H9 (cell line): ENCODE results near the gene RBMS3. TPM values are rescaled to one million over a fixed set of nuclear protein-coding genes. Genes with fewer than 3 reads are reported as not detected.

Experiments
- DNase-seq: peaks from one replicate; pipeline ENCODE4 v3.0.0-alpha.2; 2017
- H2AFZ ChIP-seq: one replicate; pipeline ENCODE4 v1.6.1; 2013; ENCODE audit warnings: mild to moderate bottlenecking, low read length, control low read depth, moderate library complexity
- H2AK5ac ChIP-seq: 2 replicates; pipeline ENCODE4 v1.6.1; 2013; ENCODE audit warnings: low read length, control low read depth, mixed read lengths; ENCODE audit not compliant: insufficient read length
- H2BK120ac ChIP-seq: one replicate; pipeline ENCODE4 v1.6.1; 2013; ENCODE audit warnings: low read depth, mild to moderate bottlenecking, low read length, control low read depth, inconsistent platforms; ENCODE audit not compliant: poor library complexity, severe bottlenecking
- H2BK12ac ChIP-seq: 2 replicates; pipeline ENCODE4 v1.6.1; 2013; ENCODE audit warnings: low read length, control low read depth, mixed read lengths, low read depth; ENCODE audit not compliant: insufficient read length
- H2BK15ac ChIP-seq: 2 replicates; pipeline ENCODE4 v1.6.1; 2013; ENCODE audit warnings: low read depth, low read length, control low read depth
- H2BK20ac ChIP-seq: one replicate; pipeline ENCODE4 v1.6.1; 2013; ENCODE audit warnings: low read depth, mild to moderate bottlenecking, low read length, control low read depth, inconsistent platforms; ENCODE audit not compliant: poor library complexity, severe bottlenecking
- H2BK5ac ChIP-seq: 2 replicates; pipeline ENCODE4 v1.6.1; 2013; ENCODE audit warnings: low read length, control low read depth, mixed read lengths; ENCODE audit not compliant: insufficient read length
- H3K14ac ChIP-seq: 2 replicates; pipeline ENCODE4 v1.6.1; 2013; ENCODE audit warnings: low read length, control low read depth; ENCODE audit not compliant: insufficient read depth
- H3K18ac ChIP-seq: 2 replicates; pipeline ENCODE4 v1.6.1; 2013; ENCODE audit warnings: low read depth, mild to moderate bottlenecking, mixed read lengths, low read length, control low read depth; ENCODE audit not compliant: insufficient read length
- H3K23ac ChIP-seq: 2 replicates; pipeline ENCODE4 v1.6.1; 2013; ENCODE audit warnings: low read length, control low read depth, mixed read lengths, low read depth; ENCODE audit not compliant: insufficient read length
- H3K23me2 ChIP-seq: 2 replicates; pipeline ENCODE4 v1.6.1; 2013; ENCODE audit warnings: low read depth, mild to moderate bottlenecking, mixed read lengths, low read length, control low read depth; ENCODE audit not compliant: insufficient read length, poor library complexity, severe bottlenecking
- H3K27ac ChIP-seq: 2 replicates; pipeline ENCODE4 v1.5.1; 2013; ENCODE audit warnings: low read length, control low read depth, mixed read lengths, low read depth; ENCODE audit not compliant: insufficient read length
- H3K27me3 ChIP-seq: 2 replicates; pipeline ENCODE4 v1.6.1; 2013; ENCODE audit warnings: low read length, control low read depth, inconsistent platforms; ENCODE audit not compliant: insufficient read depth
- H3K4ac ChIP-seq: 2 replicates; pipeline ENCODE4 v1.6.1; 2013; ENCODE audit warnings: low read depth, mild to moderate bottlenecking, control low read depth, inconsistent platforms, low read length, moderate library complexity
- H3K4me1 ChIP-seq: 2 replicates; pipeline ENCODE4 v1.6.1; 2013; ENCODE audit warnings: low read length, control low read depth, inconsistent platforms; ENCODE audit not compliant: insufficient read depth
- H3K4me2 ChIP-seq: 2 replicates; pipeline ENCODE4 v1.6.1; 2013; ENCODE audit warnings: low read length, control low read depth, mixed read lengths; ENCODE audit not compliant: insufficient read length, insufficient read depth
- H3K56ac ChIP-seq: 2 replicates; pipeline ENCODE4 v1.6.1; 2013; ENCODE audit warnings: low read depth, mild to moderate bottlenecking, mixed read lengths, low read length, control low read depth; ENCODE audit not compliant: insufficient read length
- H3K79me1 ChIP-seq: 2 replicates; pipeline ENCODE4 v1.6.1; 2013; ENCODE audit warnings: low read depth, mild to moderate bottlenecking, moderate library complexity, low read length, control low read depth, inconsistent platforms; ENCODE audit not compliant: insufficient read depth, poor library complexity, severe bottlenecking
- H3K79me2 ChIP-seq: 2 replicates; pipeline ENCODE4 v1.6.1; 2013; ENCODE audit warnings: low read length, control low read depth, inconsistent platforms; ENCODE audit not compliant: insufficient read depth
- H3K9ac ChIP-seq: 2 replicates; pipeline ENCODE4 v1.6.1; 2013; ENCODE audit warnings: low read length, control low read depth, mixed read lengths; ENCODE audit not compliant: insufficient read length; ENCODE audit errors: extremely low read depth
- H3K9me3 ChIP-seq: one replicate; pipeline ENCODE4 v1.6.1; 2013; ENCODE audit warnings: low read depth, low read length, inconsistent platforms; ENCODE audit not compliant: control insufficient read depth
- H3T11ph ChIP-seq: one replicate; pipeline ENCODE4 v1.6.1; 2013; ENCODE audit warnings: mild to moderate bottlenecking, low read length, control low read depth, inconsistent platforms
- H4K20me1 ChIP-seq: one replicate; pipeline ENCODE4 v1.6.1; 2013; ENCODE audit not compliant: control insufficient read depth, insufficient read length, insufficient read depth
- H4K5ac ChIP-seq: 2 replicates; pipeline ENCODE4 v1.6.1; 2013; ENCODE audit warnings: low read depth, mild to moderate bottlenecking, mixed read lengths, low read length, control low read depth; ENCODE audit not compliant: insufficient read length
- H4K8ac ChIP-seq: replicated peaks from 2 replicates; pipeline ENCODE4 v1.6.1; 2013; ENCODE audit warnings: low read length, control low read depth, mixed read lengths, low read depth; ENCODE audit not compliant: insufficient read length
- H4K91ac ChIP-seq: 2 replicates; pipeline ENCODE4 v1.6.1; 2013; ENCODE audit warnings: low read depth, mild to moderate bottlenecking, moderate library complexity, mixed read lengths, low read length, control low read depth; ENCODE audit not compliant: insufficient read length
- H3K27ac Mint-ChIP-seq, 3 experiments: 2 replicates in 2 of 3; 3 replicates in 1 of 3; pipeline ENCODE4 v1.8.0; 2020 to 2021; ENCODE audit warnings: mixed read lengths in 3 of 3, mild to moderate bottlenecking in 1 of 3, moderate library complexity in 1 of 3
- H3K27me3 Mint-ChIP-seq: 2 replicates; pipeline ENCODE4 v1.8.0; 2021; ENCODE audit warnings: low read depth, mild to moderate bottlenecking, moderate library complexity, mixed read lengths
- H3K36me3 Mint-ChIP-seq, 3 experiments: 2 replicates in 2 of 3; 3 replicates in 1 of 3; pipeline ENCODE4 v1.8.0; 2020 to 2021; ENCODE audit warnings: low read depth in 3 of 3, mixed read lengths in 3 of 3; ENCODE audit not compliant: insufficient read depth in 1 of 3
- H3K4me1 Mint-ChIP-seq, 2 experiments: 2 replicates each; pipeline ENCODE4 v1.8.0; 2020; ENCODE audit warnings: mixed read lengths in 2 of 2
- H3K4me3 Mint-ChIP-seq, 2 experiments: 2 replicates in 1 of 2; 3 replicates in 1 of 2; pipeline ENCODE4 v1.8.0; 2020 to 2021; ENCODE audit warnings: mild to moderate bottlenecking in 2 of 2, mixed read lengths in 2 of 2, moderate library complexity in 1 of 2
- H3K9me3 Mint-ChIP-seq, 2 experiments: 2 replicates in 1 of 2; 3 replicates in 1 of 2; pipeline ENCODE4 v1.8.0; 2020; ENCODE audit warnings: mild to moderate bottlenecking in 2 of 2, mixed read lengths in 2 of 2, moderate library complexity in 1 of 2
- CTCF ChIP-seq: fragments of 200-600 bp; sonication (generic); conservative IDR thresholded peaks from 3 replicates; pipeline ENCODE4 v1.8.0; 2021; ENCODE audit warnings: antibody characterized with exemption, mild to moderate bottlenecking
- WGBS: extraction: QIAGEN DNeasy Blood & Tissue Kit; methylation state at CpG from one replicate; pipeline ENCODE4 v1.1.7; 2013; ENCODE audit warnings: missing lambda C conversion rate, low lambda C conversion rate, mixed read lengths; ENCODE audit not compliant: insufficient read length; ENCODE audit errors: extremely low coverage; 5-methylcytosine and 5-hydroxymethylcytosine counted together
- total RNA-seq: library from RNA; stranded (reverse); gene quantifications from 2 replicates; pipeline ENCODE4 v1.2.1, GENCODE V29; 2021

RBMS3 gene
- total RNA-seq, 1 experiment from 2014 or later: 8.1 TPM

DNA sequence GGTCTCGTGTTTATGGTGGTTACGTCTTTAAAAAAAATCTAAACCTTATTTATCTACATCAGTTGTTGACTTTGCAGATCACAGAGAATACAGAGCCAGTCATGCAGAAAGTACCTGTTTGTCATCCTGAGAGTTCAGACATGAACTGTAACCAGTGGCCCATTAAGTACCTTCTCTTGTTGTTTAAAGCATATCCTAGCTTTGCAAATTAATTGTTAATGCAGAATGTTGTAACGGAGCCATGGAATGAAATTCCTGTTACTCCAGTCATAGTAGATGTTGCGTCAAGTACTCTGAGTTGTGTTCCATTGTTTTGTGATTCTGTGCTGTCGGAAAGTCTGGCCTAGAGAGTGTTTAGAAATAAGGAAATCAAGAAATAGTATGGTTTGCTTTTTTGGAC lies 205.2 kb downstream of the RBMS3 start:
- TF ChIP-seq CTCF: no peak
- Histone ChIP-seq H2AK5ac (no peak overlapping the region), H3K79me2 (no peaks in the 10 kb centered on the region), H3K9me3 (no peaks in the 10 kb centered on the region), H3K27ac (no peak overlapping the region), H2AFZ (no peak overlapping the region), H3K4me2 (no peak overlapping the region), H3T11ph (no peak overlapping the region), H3K23me2 (no peaks in the 10 kb centered on the region), H3K56ac (no peak overlapping the region), H2BK5ac (no peak overlapping the region), H2BK12ac (no peak overlapping the region), H3K79me1 (no peaks in the 10 kb centered on the region), H2BK120ac (no peak overlapping the region), H4K20me1 (no peaks in the 10 kb centered on the region), H3K18ac (no peak overlapping the region), H3K14ac (no peak overlapping the region), H4K5ac (no peak overlapping the region), H4K8ac (no peak overlapping the region), H3K4me1 (no peaks in the 10 kb centered on the region; the same call in 1 of the 2 replicates), H3K4ac (no peak overlapping the region), H3K27me3 (no peaks in the 10 kb centered on the region), H4K91ac (no peak overlapping the region), H2BK15ac (no peak overlapping the region), H3K23ac (no peak overlapping the region), H3K9ac (no peak overlapping the region), H2BK20ac (no peak overlapping the region)
- no peak for DNase-seq
- Mint-ChIP-seq H3K27ac (no peak overlapping the region), H3K27me3 (no peaks in the 10 kb centered on the region), H3K9me3 (no peaks in the 10 kb centered on the region; a peak in 1 of 5 replicates), H3K4me3 (no peak overlapping the region), H3K4me1 (peaks cover 0 to 6% of the 10 kb centered on the region in 2 experiments; a peak in 2 of 4 replicates), H3K36me3 (peaks cover 0 to 2% (median 2%) of the 10 kb centered on the region in 3 experiments; a peak in 3 of 7 replicates)
- WGBS: no CpG with 5 or more reads among the region's 5 CpGs
